ENCODE measurements around the gene SLC1A4. TPM values are rescaled to one million over a fixed set of nuclear protein-coding genes. Genes with fewer than 3 reads are reported as not detected.
A peak's percentile ranks its signal among the peaks of the same experiment; 100 is the strongest.

The SLC1A4 gene
- total RNA-seq, 2 experiments from 2014 or later = 61.7 to 113 TPM

DNA sequence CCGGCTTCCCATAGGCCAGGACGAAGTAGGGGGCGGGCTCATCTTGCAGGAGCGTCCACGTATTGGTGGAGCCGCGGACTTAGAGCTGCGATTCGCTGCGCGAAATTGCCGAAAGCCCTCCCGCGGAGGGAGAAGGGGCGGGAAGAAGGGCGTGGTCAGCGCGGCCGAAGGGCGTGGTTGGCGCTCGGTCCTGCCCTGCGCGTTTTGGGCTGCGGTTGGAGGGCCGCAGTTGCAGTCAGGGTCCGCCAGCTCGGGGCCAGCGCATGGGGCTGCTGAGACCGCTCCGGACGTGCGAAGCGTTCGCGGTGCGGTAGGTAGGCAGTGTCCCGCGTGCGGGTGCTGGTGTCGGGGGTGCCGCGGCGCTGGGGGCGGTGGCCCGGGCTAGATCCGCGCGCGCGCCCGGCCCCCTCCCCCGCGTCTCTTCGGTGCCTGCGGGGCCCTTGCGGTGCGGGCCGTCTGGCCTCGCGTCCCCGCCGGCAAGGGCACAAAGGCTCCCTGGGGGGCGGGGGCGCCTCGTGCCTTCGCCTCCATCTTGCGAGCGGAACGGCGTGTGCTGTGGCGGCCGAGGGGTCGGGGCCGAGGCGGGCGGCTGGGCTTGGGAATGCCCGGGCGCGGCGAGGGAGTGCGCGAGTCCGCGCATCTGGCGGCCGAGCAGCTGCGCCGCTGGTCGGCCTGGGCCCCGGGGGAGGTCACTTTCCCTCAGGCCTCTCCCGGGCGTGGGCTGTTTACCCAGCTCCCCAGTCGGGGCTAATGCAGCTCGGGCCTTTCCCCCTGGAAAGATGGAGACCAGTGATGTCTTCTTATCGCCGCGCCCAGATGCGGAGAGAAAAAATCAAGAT lies 67.2 kb downstream of the SLC1A4 start, which contains the start of gene CEP68:
Gene CEP68, plus strand, starts transcription at position 202 of the 839 bp plus-strand sequence. CDS start 13,029 bp downstream, outside the sequence.
- Mint-ChIP-seq H3K4me1 (peaks cover 57% of the 10 kb centered on the region), H3K36me3 (peaks cover 9% of the 10 kb centered on the region), H3K4me3 (peak within 1 kb of the TSS; percentile 86), H3K27ac (peak within 1 kb of the TSS; percentile 84), H3K9me3 (ENCODE audit: low read depth) (no peaks in the 10 kb centered on the region), H3K27me3 (no peaks in the 10 kb centered on the region)
- CTCF ChIA-PET = interaction anchor here (0.6 to 3.3 kb wide), 21 partner anchors 8 to 264 kb away, joined by 3 to 19 read pairs (median 4); partner anchors contain the start of genes ACTR2 and RAB1A
- DNase-seq = peak; percentile 99
- peak; percentile 95 for ATAC-seq

DNA sequence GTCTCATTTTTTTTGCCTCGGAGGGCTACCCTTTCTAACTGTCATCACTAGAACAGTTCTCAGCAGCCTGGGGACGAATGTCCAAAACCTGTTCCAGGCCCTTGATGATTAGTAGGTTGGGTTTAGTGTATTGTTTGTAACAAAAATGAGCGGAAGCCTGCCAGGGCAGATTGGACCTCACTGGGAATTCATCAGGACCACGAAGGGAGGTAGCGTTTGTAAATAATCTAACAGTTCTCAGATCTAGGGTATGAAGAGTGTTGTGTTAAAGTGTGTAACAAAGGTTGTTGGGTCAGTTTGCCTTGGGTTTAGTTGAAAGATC lies 67.8 kb downstream of the SLC1A4 start:
- peaks cover 56% of the 10 kb centered on the region for H3K4me1 Mint-ChIP-seq
- ATAC-seq = no peak
- peak overlapping the region; percentile 75 for H3K27ac Mint-ChIP-seq
- no peaks in the 10 kb centered on the region for H3K27me3 Mint-ChIP-seq
- DNase-seq = no peak
- H3K36me3 Mint-ChIP-seq = peaks cover 5% of the 10 kb centered on the region
- CTCF ChIA-PET = interaction anchor here (0.7 to 3.3 kb wide), 9 partner anchors 10 to 153 kb away, joined by 3 to 19 read pairs (median 5); partner anchors contain the start of gene RAB1A
- H3K9me3 Mint-ChIP-seq (ENCODE audit: low read depth) = no peaks in the 10 kb centered on the region
- H3K4me3 Mint-ChIP-seq = peak overlapping the region; percentile 86

DNA sequence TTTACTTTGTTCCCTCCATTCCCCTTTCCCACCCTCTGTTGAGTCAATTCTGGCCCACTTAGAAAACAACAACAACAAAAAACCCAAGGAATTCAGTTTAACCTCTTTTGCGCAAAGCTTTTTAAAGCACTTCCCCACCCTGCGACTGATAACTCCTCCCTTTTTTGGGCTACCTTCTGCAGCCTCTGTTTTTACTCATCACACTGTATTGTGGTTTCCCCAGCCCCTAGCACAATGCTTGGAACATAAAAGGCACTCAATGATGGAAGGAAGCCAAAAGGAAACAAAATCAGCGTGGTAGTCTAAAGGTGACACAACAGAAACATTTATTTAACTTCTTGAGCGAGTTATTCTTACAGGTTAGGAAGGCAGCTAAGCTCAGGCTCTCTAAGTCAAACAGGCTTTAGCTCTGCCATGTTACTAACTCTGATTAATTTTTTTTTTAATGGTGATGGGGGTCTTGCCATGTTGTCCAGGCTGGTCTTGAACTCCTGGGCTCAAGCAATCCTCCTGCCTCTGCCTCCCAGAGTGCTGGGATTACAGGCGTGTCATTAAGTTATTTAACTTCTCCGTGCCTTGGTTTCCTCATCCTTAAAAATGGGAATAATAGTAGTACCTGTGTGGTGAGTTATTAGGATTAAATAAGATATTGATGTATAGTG lies 68.3 kb downstream of the SLC1A4 start:
- H3K9me3 Mint-ChIP-seq (ENCODE audit: low read depth) = no peaks in the 10 kb centered on the region
- DNase-seq = peak; percentile 85
- H3K36me3 Mint-ChIP-seq = peaks cover 5% of the 10 kb centered on the region
- peak; percentile 43 for ATAC-seq
- H3K27me3 Mint-ChIP-seq = no peaks in the 10 kb centered on the region
- H3K27ac Mint-ChIP-seq = peak overlapping the region; percentile 75
- CTCF ChIA-PET = interaction anchor here (0.7 to 3.3 kb wide), 11 partner anchors 10 to 239 kb away, joined by 3 to 19 read pairs (median 4); partner anchors contain the start of gene RAB1A
- H3K4me3 Mint-ChIP-seq = peak overlapping the region; percentile 86
- peaks cover 52% of the 10 kb centered on the region for H3K4me1 Mint-ChIP-seq

DNA sequence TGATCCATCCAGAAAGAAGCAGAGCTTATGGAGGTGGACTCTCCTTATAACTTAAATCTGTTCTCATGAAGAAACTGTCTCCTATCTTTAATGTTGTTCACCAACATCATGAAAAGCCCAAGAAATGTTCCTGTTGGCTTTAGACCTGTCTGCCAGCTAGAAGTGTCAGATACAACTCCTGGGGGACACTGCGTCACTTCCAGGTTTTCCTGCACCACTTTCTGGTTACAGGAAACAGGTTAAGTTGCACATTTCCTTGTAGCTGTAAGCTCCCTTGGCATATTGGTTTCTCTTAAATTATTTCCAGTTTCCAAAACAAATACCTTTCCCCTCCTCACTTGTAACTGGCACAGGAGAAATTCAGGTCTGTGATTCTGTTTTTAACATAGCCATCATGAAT lies 69.9 kb downstream of the SLC1A4 start:
- CTCF ChIA-PET = interaction anchor here (0.6 to 2.5 kb wide), 8 partner anchors 9 to 141 kb away, joined by 3 to 12 read pairs (median 6); no protein-coding TSS in a partner anchor
- DNase-seq = no peak
- Mint-ChIP-seq H3K4me1 (peaks cover 41% of the 10 kb centered on the region), H3K9me3 (ENCODE audit: low read depth) (no peaks in the 10 kb centered on the region), H3K36me3 (peaks cover 3% of the 10 kb centered on the region), H3K4me3 (no peak overlapping the region), H3K27ac (no peak overlapping the region), H3K27me3 (no peaks in the 10 kb centered on the region)
- ATAC-seq = no peak

DNA sequence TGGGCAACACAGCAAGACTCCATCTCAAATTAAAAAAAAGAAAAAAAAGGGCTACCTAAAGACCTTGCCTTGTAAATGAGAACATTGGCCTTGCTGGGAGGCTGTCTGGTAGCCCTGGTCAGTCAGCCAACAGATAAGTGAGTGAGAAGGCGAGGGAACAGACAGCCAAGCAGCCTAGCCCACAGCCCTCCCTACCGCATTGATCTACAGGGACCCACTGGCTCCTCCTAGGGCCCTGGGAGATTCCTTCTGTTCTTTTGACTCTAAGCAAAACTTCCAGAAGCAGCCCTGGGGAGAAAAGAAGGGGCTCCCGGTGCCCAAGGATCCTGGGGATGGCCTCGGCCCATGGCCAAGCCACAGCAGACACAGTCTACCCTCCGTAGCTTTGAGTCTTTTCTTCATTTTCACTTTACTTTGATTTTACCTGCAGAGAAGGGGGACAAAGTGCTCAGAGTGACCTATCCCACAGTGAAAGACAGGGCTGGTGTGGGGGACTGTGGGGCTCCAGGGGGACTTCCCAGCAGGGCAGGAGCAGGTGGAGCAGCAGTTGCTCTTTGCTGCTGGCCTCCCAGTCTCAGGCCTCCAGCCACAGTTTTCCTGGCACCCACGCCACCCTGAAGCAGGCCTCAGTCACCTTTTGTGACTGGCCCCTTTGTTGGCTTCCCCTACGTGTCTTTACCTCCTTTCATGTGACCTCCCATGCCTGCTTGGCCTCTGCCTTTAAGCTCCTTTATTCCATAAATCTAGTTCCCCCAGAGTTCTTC lies 72.1 kb downstream of the SLC1A4 start:
- peaks cover 33% of the 10 kb centered on the region for H3K4me1 Mint-ChIP-seq
- H3K4me3 Mint-ChIP-seq = no peak overlapping the region
- H3K9me3 Mint-ChIP-seq (ENCODE audit: low read depth) = no peaks in the 10 kb centered on the region
- no peaks in the 10 kb centered on the region for H3K27me3 Mint-ChIP-seq
- peaks cover 3% of the 10 kb centered on the region for H3K36me3 Mint-ChIP-seq
- ATAC-seq (no peak), DNase-seq (no peak)
- CTCF ChIA-PET = interaction anchor here (1.7 to 4.8 kb wide), 3 partner anchors 28 to 108 kb away, joined by 3 to 43 read pairs (median 7); no protein-coding TSS in a partner anchor
- no peak overlapping the region for H3K27ac Mint-ChIP-seq

DNA sequence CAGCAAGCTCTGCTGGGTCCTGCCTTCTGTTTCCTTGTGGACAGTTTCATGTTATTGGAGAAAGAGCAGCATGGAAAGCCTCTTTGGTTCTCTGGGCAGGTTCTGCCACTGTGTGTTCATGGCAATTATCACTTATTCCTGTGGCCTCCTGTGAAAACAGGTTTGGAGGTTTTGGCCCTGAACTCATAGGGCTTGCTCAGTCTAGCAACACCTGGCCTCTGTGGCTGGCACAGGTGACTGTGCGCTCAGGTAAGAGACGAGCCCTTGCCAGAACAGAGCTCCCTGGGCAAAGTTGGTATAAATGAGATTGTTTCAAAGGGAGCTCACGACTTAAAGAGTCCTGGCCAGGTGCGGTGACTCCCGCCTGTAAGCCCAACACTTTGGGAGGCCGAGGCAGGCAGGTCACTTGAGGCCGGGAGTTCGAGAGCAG lies 72.7 kb downstream of the SLC1A4 start:
- H3K27ac Mint-ChIP-seq = no peak overlapping the region
- CTCF ChIA-PET = interaction anchor here (1.7 to 4.8 kb wide), 3 partner anchors 27 to 107 kb away, joined by 3 to 43 read pairs (median 7); no protein-coding TSS in a partner anchor
- ATAC-seq (no peak), DNase-seq (no peak)
- peaks cover 32% of the 10 kb centered on the region for H3K4me1 Mint-ChIP-seq
- no peaks in the 10 kb centered on the region for H3K27me3 Mint-ChIP-seq
- H3K4me3 Mint-ChIP-seq = no peak overlapping the region
- H3K36me3 Mint-ChIP-seq = peaks cover 3% of the 10 kb centered on the region
- no peaks in the 10 kb centered on the region for H3K9me3 Mint-ChIP-seq (ENCODE audit: low read depth)

DNA sequence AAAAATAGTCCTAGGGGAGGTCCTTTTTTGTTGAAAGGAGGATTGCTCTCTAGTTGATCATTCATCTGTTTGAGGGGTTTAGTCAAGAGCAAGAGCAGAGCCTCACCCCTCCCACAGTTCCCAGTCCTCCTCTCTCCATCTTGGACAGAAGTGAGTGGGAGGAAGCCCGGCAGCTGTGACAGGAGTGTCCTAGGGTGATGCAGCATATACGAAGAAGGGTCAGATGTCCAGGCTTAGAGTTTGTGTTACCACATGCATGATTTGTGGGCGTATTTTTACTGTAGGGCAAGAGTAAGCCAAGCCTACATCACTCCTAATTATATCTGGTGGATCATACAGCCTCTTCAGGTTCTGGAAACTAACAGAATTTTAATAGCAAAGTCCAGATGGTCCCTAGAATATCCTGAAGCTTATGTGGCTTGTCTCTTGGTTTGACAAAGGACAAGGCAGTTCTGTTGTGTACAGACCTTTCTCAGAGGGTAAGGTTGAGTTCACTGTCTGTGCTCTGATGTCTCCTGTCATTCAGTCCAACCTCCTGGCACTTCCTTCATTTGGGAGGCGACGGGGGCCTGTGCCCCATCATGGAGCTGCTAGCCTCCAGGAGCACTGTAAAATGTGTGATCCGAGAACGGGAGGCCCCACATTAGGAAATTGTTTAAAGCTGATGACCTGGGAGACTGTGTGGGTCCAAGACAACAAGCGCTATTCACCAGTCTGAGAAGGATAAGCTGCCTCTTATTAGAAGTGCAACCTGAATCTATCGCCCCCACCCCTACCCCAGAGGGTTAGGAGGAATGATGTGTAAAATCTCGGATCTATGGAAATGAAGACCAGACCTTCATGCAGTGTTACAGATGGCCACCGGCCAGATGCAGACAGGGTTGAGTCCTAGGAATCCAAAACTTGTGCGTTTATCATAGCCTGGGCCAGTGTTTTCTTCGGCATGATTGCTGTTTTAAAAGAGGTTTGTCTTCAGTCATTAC lies 73.9 kb downstream of the SLC1A4 start:
- Mint-ChIP-seq H3K27me3 (no peaks in the 10 kb centered on the region), H3K4me1 (peaks cover 31% of the 10 kb centered on the region), H3K9me3 (ENCODE audit: low read depth) (no peaks in the 10 kb centered on the region), H3K4me3 (no peak overlapping the region), H3K27ac (no peak overlapping the region), H3K36me3 (peaks cover 3% of the 10 kb centered on the region)
- no peak for DNase-seq
- ATAC-seq = no peak
- CTCF ChIA-PET = interaction anchor here (1.0 to 5.1 kb wide), 6 partner anchors 7 to 145 kb away, joined by 3 to 55 read pairs (median 14); partner anchors contain the start of gene CEP68

DNA sequence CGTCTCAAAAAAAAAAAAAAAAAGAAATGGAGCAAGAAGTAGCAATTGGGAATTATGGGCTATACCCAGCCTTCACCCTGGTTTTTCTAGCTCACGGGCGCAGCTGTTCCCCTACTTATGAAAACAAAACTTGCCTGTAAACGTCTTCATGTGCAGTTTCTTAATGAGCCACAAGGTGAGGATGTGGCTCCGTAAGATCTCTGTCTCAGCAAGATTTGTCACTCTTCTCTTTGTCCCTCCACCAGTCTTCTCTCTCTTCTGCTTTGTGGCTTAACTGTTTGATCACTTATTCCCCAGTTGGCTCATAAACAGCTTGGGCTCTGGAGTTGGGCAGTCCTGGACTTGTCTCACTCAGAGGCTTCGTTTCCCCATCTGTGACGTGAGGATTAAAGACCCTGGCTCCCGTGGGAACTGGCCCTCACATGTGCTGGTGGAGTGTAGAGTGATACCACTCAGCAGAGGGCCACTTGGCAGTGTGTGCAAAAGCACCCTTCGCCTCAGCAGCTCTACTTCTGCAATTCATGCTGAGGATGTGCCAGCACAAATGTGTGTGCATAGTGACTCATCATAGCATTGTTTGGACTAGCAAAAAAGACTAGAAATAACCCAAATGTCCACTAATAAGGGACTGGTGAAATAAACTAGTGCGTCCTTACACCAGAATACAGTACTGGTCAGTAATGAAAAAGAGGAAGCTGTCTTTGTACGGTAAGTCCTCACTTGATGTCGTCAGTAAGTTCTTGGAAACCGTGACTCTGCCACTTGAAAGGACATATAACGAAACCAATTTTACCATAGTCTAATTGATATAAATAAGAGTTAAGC lies 75.7 kb downstream of the SLC1A4 start:
- peak overlapping the region; percentile 43 for H3K27ac Mint-ChIP-seq
- peaks cover 28% of the 10 kb centered on the region for H3K4me1 Mint-ChIP-seq
- CTCF ChIA-PET = interaction anchor here (0.6 to 5.1 kb wide), 46 partner anchors 9 to 575 kb away, joined by 3 to 55 read pairs (median 4); partner anchors contain the start of genes ACTR2, CEP68, RAB1A and SERTAD2
- H3K4me3 Mint-ChIP-seq = no peak overlapping the region
- no peaks in the 10 kb centered on the region for H3K27me3 Mint-ChIP-seq
- H3K9me3 Mint-ChIP-seq (ENCODE audit: low read depth) = no peaks in the 10 kb centered on the region
- peak; percentile 66 for DNase-seq
- no peaks in the 10 kb centered on the region for H3K36me3 Mint-ChIP-seq
- peak; percentile 90 for ATAC-seq

DNA sequence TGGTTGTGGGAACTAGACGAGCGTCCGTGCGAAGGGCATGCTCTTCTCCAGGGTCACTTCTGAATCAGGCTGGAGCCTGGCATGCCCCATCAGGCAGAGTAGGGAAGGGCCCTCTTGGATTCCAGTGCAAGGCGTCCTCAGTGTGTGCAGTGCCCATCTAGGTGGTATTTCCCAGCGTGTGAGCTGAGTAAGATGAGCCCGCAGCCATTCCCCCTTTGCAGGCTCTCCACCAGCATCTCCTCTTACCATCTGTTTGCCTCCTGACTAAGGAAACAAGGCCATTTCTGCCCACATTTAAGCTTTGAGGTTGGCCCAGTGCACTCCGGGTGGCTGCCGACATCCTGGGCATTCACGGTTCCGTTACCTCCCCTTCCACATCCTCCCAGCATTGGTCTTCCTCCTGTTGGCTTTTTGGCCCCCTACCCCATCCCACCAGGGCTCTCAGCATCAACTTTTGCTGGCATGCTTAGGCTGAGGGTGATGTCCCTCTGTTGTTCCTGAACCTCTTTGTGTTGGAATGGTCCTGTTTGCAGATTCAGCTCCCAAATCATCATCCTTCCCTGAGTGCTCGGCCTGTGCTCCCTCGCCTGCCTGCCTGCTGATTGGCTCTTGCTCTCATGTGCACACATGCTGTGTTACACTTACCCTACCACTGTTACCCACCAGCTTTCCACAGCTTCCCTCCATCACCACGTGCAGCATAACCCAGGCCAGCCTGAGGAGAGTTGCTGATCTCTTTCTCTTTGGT lies 78.8 kb downstream of the SLC1A4 start:
- H3K9me3 Mint-ChIP-seq (ENCODE audit: low read depth) = no peaks in the 10 kb centered on the region
- CTCF ChIA-PET = interaction anchor here (0.8 to 5.1 kb wide), 8 partner anchors 9 to 566 kb away, joined by 3 to 55 read pairs (median 4); no protein-coding TSS in a partner anchor
- H3K4me3 Mint-ChIP-seq = no peak overlapping the region
- DNase-seq (no peak), ATAC-seq (no peak)
- no peaks in the 10 kb centered on the region for H3K27me3 Mint-ChIP-seq
- H3K4me1 Mint-ChIP-seq = peaks cover 36% of the 10 kb centered on the region
- H3K27ac Mint-ChIP-seq = peak overlapping the region; percentile 0
- no peaks in the 10 kb centered on the region for H3K36me3 Mint-ChIP-seq

DNA sequence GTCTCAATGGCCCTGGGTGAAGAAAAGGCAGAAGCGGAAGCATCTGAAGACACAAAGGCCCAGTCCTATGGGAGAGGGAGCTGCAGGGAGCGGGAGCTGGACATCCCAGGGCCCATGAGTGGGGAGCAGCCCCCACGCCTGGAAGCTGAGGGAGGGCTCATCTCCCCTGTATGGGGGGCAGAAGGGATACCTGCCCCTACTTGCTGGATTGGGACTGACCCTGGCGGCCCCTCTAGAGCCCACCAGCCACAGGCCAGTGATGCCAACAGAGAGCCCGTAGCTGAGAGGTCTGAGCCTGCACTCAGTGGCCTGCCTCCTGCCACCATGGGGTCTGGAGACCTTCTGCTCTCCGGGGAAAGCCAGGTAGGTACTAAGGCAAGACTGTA lies 80.2 kb downstream of the SLC1A4 start:
- H3K27me3 Mint-ChIP-seq = no peaks in the 10 kb centered on the region
- H3K4me1 Mint-ChIP-seq = peaks cover 30% of the 10 kb centered on the region
- H3K36me3 Mint-ChIP-seq = no peaks in the 10 kb centered on the region
- no peak for ATAC-seq
- no peak overlapping the region for H3K4me3 Mint-ChIP-seq
- H3K27ac Mint-ChIP-seq = peak overlapping the region; percentile 34
- CTCF ChIA-PET = interaction anchor here (1.1 to 2.8 kb wide), 3 partner anchors 100 to 152 kb away, joined by 4 to 19 read pairs (median 6); no protein-coding TSS in a partner anchor
- H3K9me3 Mint-ChIP-seq (ENCODE audit: low read depth) = no peaks in the 10 kb centered on the region
- no peak for DNase-seq

Measured in activated CD8-positive, alpha-beta memory T cell treated with anti-CD3 and anti-CD28 coated beads, Interleukin-2, amount 10 ng/mL, durations not matched to agents 7 days and 5 days (primary cell).